Measurements from ENCODE around the gene KIAA1328. TPM values are rescaled to one million over a fixed set of nuclear protein-coding genes. Genes with fewer than 3 reads are reported as not detected.

The KIAA1328 gene
- total RNA-seq, 2 donors from 2014 or later, result 8.9 to 12.5 TPM

GRCh38 chr18:37182340-37183135 is 353.6 kb downstream of the KIAA1328 start:
- Mint-ChIP-seq H3K36me3 (ENCODE audit: low read depth) (no peaks in the 10 kb centered on the region), H3K9me3 (no peaks in the 10 kb centered on the region), H3K27me3 (no peaks in the 10 kb centered on the region), H3K4me1 (no peaks in the 10 kb centered on the region), H3K4me3 (no peak overlapping the region), H3K27ac (no peak overlapping the region)
- ATAC-seq (replicated peaks), result no peak

- Mint-ChIP-seq H3K4me1 (no peaks in the 10 kb centered on the region), H3K27ac (no peak overlapping the region), H3K9me3 (no peaks in the 10 kb centered on the region), H3K4me3 (no peak overlapping the region), H3K27me3 (no peaks in the 10 kb centered on the region), H3K36me3 (ENCODE audit: low read depth) (no peaks in the 10 kb centered on the region)
- no peak for ATAC-seq (replicated peaks)
These were observed 355.4 kb downstream of the KIAA1328 start for GRCh38 chr18:37184209-37184868.

- Mint-ChIP-seq H3K27me3 (no peaks in the 10 kb centered on the region), H3K9me3 (no peaks in the 10 kb centered on the region), H3K4me1 (no peaks in the 10 kb centered on the region), H3K27ac (no peak overlapping the region), H3K4me3 (no peak overlapping the region), H3K36me3 (ENCODE audit: low read depth) (no peaks in the 10 kb centered on the region)
- peak; percentile 24 for ATAC-seq (replicated peaks)
These were observed 359.3 kb downstream of the KIAA1328 start for GRCh38 chr18:37188016-37188791.

- no peak overlapping the region for H3K27ac Mint-ChIP-seq
- no peak overlapping the region for H3K4me3 Mint-ChIP-seq
- no peaks in the 10 kb centered on the region for H3K4me1 Mint-ChIP-seq
- no peaks in the 10 kb centered on the region for H3K27me3 Mint-ChIP-seq
- H3K36me3 Mint-ChIP-seq (ENCODE audit: low read depth), result peaks cover 14% of the 10 kb centered on the region
- ATAC-seq (replicated peaks), result no peak
- peaks cover 18% of the 10 kb centered on the region for H3K9me3 Mint-ChIP-seq
These were observed 370.8 kb downstream of the KIAA1328 start for GRCh38 chr18:37199741-37200140.

- Mint-ChIP-seq H3K27ac (no peak overlapping the region), H3K4me3 (no peak overlapping the region), H3K36me3 (ENCODE audit: low read depth) (no peaks in the 10 kb centered on the region), H3K4me1 (no peaks in the 10 kb centered on the region), H3K9me3 (no peaks in the 10 kb centered on the region), H3K27me3 (no peaks in the 10 kb centered on the region)
- no peak for ATAC-seq (replicated peaks)
These were observed 378.4 kb downstream of the KIAA1328 start for GRCh38 chr18:37207343-37207742.

GRCh38 chr18:37210781-37211180 is 381.9 kb downstream of the KIAA1328 start:
- H3K36me3 Mint-ChIP-seq (ENCODE audit: low read depth), result no peaks in the 10 kb centered on the region

GRCh38 chr18:37218022-37218590 is 389.2 kb downstream of the KIAA1328 start:
- Mint-ChIP-seq H3K27ac (no peak overlapping the region), H3K4me1 (no peaks in the 10 kb centered on the region), H3K4me3 (no peak overlapping the region), H3K27me3 (no peaks in the 10 kb centered on the region), H3K36me3 (ENCODE audit: low read depth) (peaks cover 5% of the 10 kb centered on the region), H3K9me3 (peaks cover 9% of the 10 kb centered on the region)
- no peak for ATAC-seq (replicated peaks)

More at GRCh38 chr18:37210781-37211180, 381.9 kb downstream of the KIAA1328 start:
- Mint-ChIP-seq H3K4me1 (no peaks in the 10 kb centered on the region), H3K4me3 (no peak overlapping the region), H3K9me3 (peaks cover 1% of the 10 kb centered on the region), H3K27ac (no peak overlapping the region), H3K27me3 (no peaks in the 10 kb centered on the region)
- no peak for ATAC-seq (replicated peaks)

GRCh38 chr18:37219257-37219656 is 390.3 kb downstream of the KIAA1328 start:
- H3K4me1 Mint-ChIP-seq, result no peaks in the 10 kb centered on the region
- ATAC-seq (replicated peaks), result no peak
- no peaks in the 10 kb centered on the region for H3K27me3 Mint-ChIP-seq
- H3K9me3 Mint-ChIP-seq, result peaks cover 9% of the 10 kb centered on the region
- no peak overlapping the region for H3K4me3 Mint-ChIP-seq
- peaks cover 5% of the 10 kb centered on the region for H3K36me3 Mint-ChIP-seq (ENCODE audit: low read depth)
- H3K27ac Mint-ChIP-seq, result no peak overlapping the region

GRCh38 chr18:37222354-37222998 is 393.5 kb downstream of the KIAA1328 start:
- no peak for ATAC-seq (replicated peaks)
- Mint-ChIP-seq H3K4me3 (no peak overlapping the region), H3K27me3 (no peaks in the 10 kb centered on the region), H3K27ac (no peak overlapping the region), H3K9me3 (no peaks in the 10 kb centered on the region), H3K4me1 (no peaks in the 10 kb centered on the region), H3K36me3 (ENCODE audit: low read depth) (peaks cover 5% of the 10 kb centered on the region)

- no peaks in the 10 kb centered on the region for H3K27me3 Mint-ChIP-seq
- no peaks in the 10 kb centered on the region for H3K4me1 Mint-ChIP-seq
- H3K4me3 Mint-ChIP-seq, result no peak overlapping the region
- H3K9me3 Mint-ChIP-seq, result no peaks in the 10 kb centered on the region
- no peak overlapping the region for H3K27ac Mint-ChIP-seq
- no peak for ATAC-seq (replicated peaks)
- H3K36me3 Mint-ChIP-seq (ENCODE audit: low read depth), result peaks cover 5% of the 10 kb centered on the region
These were observed 394.1 kb downstream of the KIAA1328 start for GRCh38 chr18:37222999-37223378.

- no peaks in the 10 kb centered on the region for H3K4me1 Mint-ChIP-seq
- H3K27me3 Mint-ChIP-seq, result no peaks in the 10 kb centered on the region
- no peak for ATAC-seq (replicated peaks)
- H3K27ac Mint-ChIP-seq, result no peak overlapping the region
- H3K36me3 Mint-ChIP-seq (ENCODE audit: low read depth), result peaks cover 5% of the 10 kb centered on the region
- H3K9me3 Mint-ChIP-seq, result peaks cover 4% of the 10 kb centered on the region
- no peak overlapping the region for H3K4me3 Mint-ChIP-seq
These were observed 396.4 kb downstream of the KIAA1328 start for GRCh38 chr18:37225279-37225678.

- Mint-ChIP-seq H3K4me3 (no peak overlapping the region), H3K27me3 (no peaks in the 10 kb centered on the region), H3K36me3 (ENCODE audit: low read depth) (no peaks in the 10 kb centered on the region), H3K9me3 (peaks cover 4% of the 10 kb centered on the region), H3K27ac (no peak overlapping the region), H3K4me1 (no peaks in the 10 kb centered on the region)
- no peak for ATAC-seq (replicated peaks)
These were observed 401.8 kb downstream of the KIAA1328 start for GRCh38 chr18:37230768-37231167.

GRCh38 chr18:37231251-37231650 is 402.3 kb downstream of the KIAA1328 start:
- Mint-ChIP-seq H3K27me3 (no peaks in the 10 kb centered on the region), H3K36me3 (ENCODE audit: low read depth) (no peaks in the 10 kb centered on the region), H3K27ac (no peak overlapping the region), H3K4me3 (no peak overlapping the region), H3K9me3 (peaks cover 4% of the 10 kb centered on the region), H3K4me1 (no peaks in the 10 kb centered on the region)
- ATAC-seq (replicated peaks), result no peak

- Mint-ChIP-seq H3K4me3 (no peak overlapping the region), H3K4me1 (no peaks in the 10 kb centered on the region), H3K27me3 (no peaks in the 10 kb centered on the region), H3K27ac (no peak overlapping the region), H3K36me3 (ENCODE audit: low read depth) (no peaks in the 10 kb centered on the region), H3K9me3 (no peaks in the 10 kb centered on the region)
- ATAC-seq (replicated peaks), result no peak
These were observed 406.7 kb downstream of the KIAA1328 start for GRCh38 chr18:37235583-37235982.

Data from activated T-helper 17 cell treated with anti-CD3 and anti-CD28 coated beads, Interleukin-2, amount 50 U/mL, for 72 hours (primary cell).